GM10248 (cell line): ENCODE data around the gene PRAMEF14.
"Not testable (repeated sequence)": the region's sequence is repeated elsewhere in the genome, so short reads cannot be mapped to it uniquely, and the experiment has no call there.

Experiments
- CTCF ChIA-PET: fragments of 300-600 bp; sonication (Branson Sonifier 250); formaldehyde crosslinking; extraction: SDS; loops from one replicate; lab custom pipeline; 2021; ENCODE audit warnings: antibody characterized with exemption; lab: Yijun Ruan, JAX
- POLR2A ChIA-PET: fragments of 350-650 bp; sonication (Branson Sonifier 250); formaldehyde crosslinking; extraction: SDS; loops from one replicate; lab custom pipeline; 2020; ENCODE audit warnings: antibody characterized with exemption; lab: Yijun Ruan, JAX
- DNase-seq: peaks from one replicate; pipeline ENCODE4 v3.0.0; 2012; ENCODE audit errors: extremely low spot score
- CTCF ChIP-seq: IDR thresholded peaks from 2 replicates; pipeline ENCODE4 v1.5.1; 2012; ENCODE audit warnings: mild to moderate bottlenecking, low read depth; ENCODE audit errors: extremely low read depth, missing control alignments, control extremely low read depth

Gene PRAMEF14

GRCh38 chr1:13347034-13347433, at the start of gene PRAMEF14:
Gene PRAMEF14 (minus strand): TSS chr1:13347134. CDS start chr1:13345314, 1,820 bp downstream.
- POLR2A ChIA-PET, DNase-seq, CTCF ChIA-PET: not testable (repeated sequence)

GRCh38 chr1:13395311-13395710, 48.4 kb upstream of the PRAMEF14 start:
- DNase-seq, POLR2A ChIA-PET, CTCF ChIA-PET: not testable (repeated sequence)

GRCh38 chr1:13394761-13395160, 47.8 kb upstream of the PRAMEF14 start:
- POLR2A ChIA-PET, CTCF ChIA-PET, DNase-seq: not testable (repeated sequence)

- CTCF ChIA-PET, DNase-seq, POLR2A ChIA-PET: not testable (repeated sequence)
Measured at GRCh38 chr1:13393004-13393403, 46.1 kb upstream of the PRAMEF14 start.

- DNase-seq, CTCF ChIA-PET, POLR2A ChIA-PET: not testable (repeated sequence)
Measured at GRCh38 chr1:13389332-13389731, 42.4 kb upstream of the PRAMEF14 start, which contains the start of gene PRAMEF17. Gene PRAMEF17 (plus strand): TSS chr1:13389632. CDS start chr1:13389658, 26 bp downstream.

GRCh38 chr1:13380380-13380779, 33.4 kb upstream of the PRAMEF14 start:
- POLR2A ChIA-PET, DNase-seq, CTCF ChIA-PET: not testable (repeated sequence)

GRCh38 chr1:13378983-13379382, 32.0 kb upstream of the PRAMEF14 start:
- DNase-seq, POLR2A ChIA-PET, CTCF ChIA-PET: not testable (repeated sequence)

- POLR2A ChIA-PET, DNase-seq, CTCF ChIA-PET: not testable (repeated sequence)
Measured at GRCh38 chr1:13368544-13368943, 21.6 kb upstream of the PRAMEF14 start.

GRCh38 chr1:13366536-13366935, 19.6 kb upstream of the PRAMEF14 start:
- DNase-seq, POLR2A ChIA-PET, CTCF ChIA-PET: not testable (repeated sequence)

- POLR2A ChIA-PET, CTCF ChIA-PET, DNase-seq: not testable (repeated sequence)
Measured at GRCh38 chr1:13364928-13365327, 18.0 kb upstream of the PRAMEF14 start.

GRCh38 chr1:13362364-13362763, 15.4 kb upstream of the PRAMEF14 start:
- POLR2A ChIA-PET, CTCF ChIA-PET, DNase-seq: not testable (repeated sequence)

- DNase-seq, CTCF ChIA-PET, POLR2A ChIA-PET: not testable (repeated sequence)
- peak; percentile 57 for TF ChIP-seq CTCF
Measured at GRCh38 chr1:13356774-13357173, 9.8 kb upstream of the PRAMEF14 start.

GRCh38 chr1:13354475-13354874, 7.5 kb upstream of the PRAMEF14 start:
- POLR2A ChIA-PET, DNase-seq, CTCF ChIA-PET: not testable (repeated sequence)

- DNase-seq, CTCF ChIA-PET, POLR2A ChIA-PET: not testable (repeated sequence)
Measured at GRCh38 chr1:13353476-13353875, 6.5 kb upstream of the PRAMEF14 start.

GRCh38 chr1:13342496-13342895, 4.4 kb downstream of the PRAMEF14 start:
- CTCF ChIA-PET, POLR2A ChIA-PET, DNase-seq: not testable (repeated sequence)

- POLR2A ChIA-PET, DNase-seq, CTCF ChIA-PET: not testable (repeated sequence)
Measured at GRCh38 chr1:13315281-13315680, 31.7 kb downstream of the PRAMEF14 start, which contains the start of gene PRAMEF15. Gene PRAMEF15 (plus strand): TSS chr1:13315581. CDS start chr1:13318408, 2,827 bp downstream.

GRCh38 chr1:13303239-13303638, 43.7 kb downstream of the PRAMEF14 start, which contains the start of gene PRAMEF33:
Gene PRAMEF33 (plus strand): TSS chr1:13303539. CDS start chr1:13305955, 2,416 bp downstream.
- CTCF ChIA-PET, DNase-seq, POLR2A ChIA-PET: not testable (repeated sequence)

- DNase-seq, POLR2A ChIA-PET, CTCF ChIA-PET: not testable (repeated sequence)
Measured at GRCh38 chr1:13302197-13302596, 44.7 kb downstream of the PRAMEF14 start.
